Stimulated activated CD4-positive, alpha-beta T cell treated with anti-CD3 and anti-CD28 coated beads, Interleukin-15, amount 100 ng/mL, for 24 hours (primary cell): ENCODE measurements around the gene PPRC1.

Source experiments
- DNase-seq: peaks from one replicate; pipeline ENCODE4 v3.0.0-alpha.2; 2020

Gene PPRC1

GRCh38 chr10:102196893-102197292 lies 64.1 kb downstream of the PPRC1 start:
- DNase-seq = peak; percentile 34

GRCh38 chr10:102198027-102198426 lies 65.2 kb downstream of the PPRC1 start:
- DNase-seq = no peak
